K562 (cell line): ENCODE measurements around the gene CCDC181.

ENCODE experiments used
- BRF2 ChIP-seq: IDR thresholded peaks from 3 replicates; pipeline ENCODE4 v1.6.1; 2011; ENCODE audit warnings: borderline replicate concordance, mild to moderate bottlenecking; ENCODE audit not compliant: insufficient read length, insufficient read depth
- CBX8 ChIP-seq: fragments of 200-600 bp; sonication (generic); IDR thresholded peaks from 2 replicates; pipeline ENCODE4 v1.6.1; 2012; ENCODE audit warnings: borderline replicate concordance, mixed run types, low read depth, mild to moderate bottlenecking, moderate library complexity, mixed read lengths, low read length, control low read depth, inconsistent platforms; ENCODE audit not compliant: poor library complexity, severe bottlenecking; ENCODE audit errors: extremely low read depth
- ELF4 ChIP-seq: fragments of 450-650 bp; formaldehyde crosslinking; IDR thresholded peaks from 2 replicates; pipeline ENCODE4 v1.4.0; 2022; ENCODE audit warnings: missing genetic modification characterization
- POLR2A ChIP-seq: fragments of 450-650 bp; conservative IDR thresholded peaks from 2 replicates; pipeline ENCODE4 v1.6.1; 2016
- POLR2AphosphoS5 ChIP-seq: IDR thresholded peaks from 2 replicates; pipeline ENCODE4 v1.6.1; 2011; ENCODE audit warnings: mild to moderate bottlenecking, low read depth, low read length, moderate library complexity; ENCODE audit not compliant: control insufficient read depth, insufficient read depth
- TAF1 ChIP-seq: IDR thresholded peaks from 2 replicates; pipeline ENCODE4 v1.6.1; 2011; ENCODE audit warnings: mild to moderate bottlenecking, low read length, moderate library complexity; ENCODE audit not compliant: insufficient read depth, control insufficient read depth, severe bottlenecking; ENCODE audit errors: extremely low read depth
- TCF3 ChIP-seq: sonication (generic); formaldehyde crosslinking; IDR thresholded peaks from 2 replicates; pipeline ENCODE4 v1.4.0; 2020; ENCODE audit warnings: mild to moderate bottlenecking, missing genetic modification reagents
- TCF7L2 ChIP-seq: fragments of 150-350 bp; IDR thresholded peaks from 2 replicates; pipeline ENCODE4 v1.6.1; 2016; ENCODE audit warnings: low read depth, mild to moderate bottlenecking, low read length, moderate library complexity
- ZNF785 ChIP-seq: fragments of 250-450 bp; sonication (Bioruptor Pico); IDR thresholded peaks from 2 replicates; pipeline ENCODE4 v1.4.0; 2020; ENCODE audit warnings: mild to moderate bottlenecking

GRCh38 chr1:169367686-169368405, 59.4 kb downstream of the CCDC181 start, which contains the start of the genes BLZF1 and NME7:
- TF ChIP-seq ZNF785 (no peak), TCF3 (no peak), POLR2A (peak; percentile 83), ELF4 (peak; percentile 35; the same call in 1 of the 2 replicates), TCF7L2 (no peak), TAF1 (peak; percentile 61), POLR2AphosphoS5 (peak; percentile 73), CBX8 (no peak), BRF2 (no peak)
